ENCODE measurements around the gene ZKSCAN1.
A peak's percentile ranks its signal among the peaks of the same experiment; 100 is the strongest.

ZKSCAN1 gene

GRCh38 chr7:100074841-100075240 is 59.4 kb downstream of the ZKSCAN1 start:
- peaks cover 100% of the 10 kb centered on the region for H3K36me3 Mint-ChIP-seq (ENCODE audit: low read depth)
- peaks cover 7% of the 10 kb centered on the region for H3K27me3 Mint-ChIP-seq (ENCODE audit: low read depth)
- H3K9me3 Mint-ChIP-seq: peaks cover 73% of the 10 kb centered on the region
- no peak overlapping the region for H3K27ac Mint-ChIP-seq
- peaks cover 9% of the 10 kb centered on the region for H3K4me1 Mint-ChIP-seq
- no peak for TF ChIP-seq CTCF (IDR thresholded peaks at IDR 0.05; ENCODE audit: unreplicated experiment in 3 of 3)
- H3K4me3 Mint-ChIP-seq: no peak overlapping the region

GRCh38 chr7:100075418-100075817 is 60.0 kb downstream of the ZKSCAN1 start:
- peaks cover 7% of the 10 kb centered on the region for H3K27me3 Mint-ChIP-seq (ENCODE audit: low read depth)
- no peak for TF ChIP-seq CTCF (IDR thresholded peaks at IDR 0.05; ENCODE audit: unreplicated experiment in 3 of 3)
- no peak overlapping the region for H3K27ac Mint-ChIP-seq
- H3K36me3 Mint-ChIP-seq (ENCODE audit: low read depth): peaks cover 99% of the 10 kb centered on the region
- peaks cover 14% of the 10 kb centered on the region for H3K4me1 Mint-ChIP-seq
- peaks cover 70% of the 10 kb centered on the region for H3K9me3 Mint-ChIP-seq
- H3K4me3 Mint-ChIP-seq: peak overlapping the region in 1 of 3 experiments; percentile 29

- H3K4me1 Mint-ChIP-seq: peaks cover 29% of the 10 kb centered on the region
- peaks cover 94% of the 10 kb centered on the region for H3K36me3 Mint-ChIP-seq (ENCODE audit: low read depth)
- peak overlapping the region; percentile 36 to 74 (median 74) for H3K4me3 Mint-ChIP-seq
- no peak for TF ChIP-seq CTCF (IDR thresholded peaks at IDR 0.05; ENCODE audit: unreplicated experiment in 3 of 3)
- peaks cover 61% of the 10 kb centered on the region for H3K9me3 Mint-ChIP-seq
- H3K27ac Mint-ChIP-seq: no peak overlapping the region
- peaks cover 7% of the 10 kb centered on the region for H3K27me3 Mint-ChIP-seq (ENCODE audit: low read depth)
Observed at GRCh38 chr7:100077205-100077604, 61.8 kb downstream of the ZKSCAN1 start.

- no peak for TF ChIP-seq CTCF (IDR thresholded peaks at IDR 0.05; ENCODE audit: unreplicated experiment in 3 of 3)
- Mint-ChIP-seq H3K27me3 (ENCODE audit: low read depth) (peaks cover 3% of the 10 kb centered on the region), H3K4me1 (peaks cover 35% of the 10 kb centered on the region), H3K9me3 (peaks cover 48% of the 10 kb centered on the region), H3K36me3 (ENCODE audit: low read depth) (peaks cover 75% of the 10 kb centered on the region), H3K4me3 (peak overlapping the region; percentile 89 to 99 (median 95)), H3K27ac (peak overlapping the region; percentile 26 to 61 (median 43))
Observed at GRCh38 chr7:100079024-100079560, 63.7 kb downstream of the ZKSCAN1 start.

GRCh38 chr7:100080907-100081534 is 65.6 kb downstream of the ZKSCAN1 start:
- H3K4me3 Mint-ChIP-seq: peak overlapping the region; percentile 89 to 99 (median 95)
- H3K27me3 Mint-ChIP-seq (ENCODE audit: low read depth): no peaks in the 10 kb centered on the region
- TF ChIP-seq CTCF (IDR thresholded peaks at IDR 0.05; ENCODE audit: unreplicated experiment in 3 of 3): no peak
- peak overlapping the region; percentile 83 to 98 (median 91) for H3K27ac Mint-ChIP-seq
- peaks cover 56% of the 10 kb centered on the region for H3K36me3 Mint-ChIP-seq (ENCODE audit: low read depth)
- H3K9me3 Mint-ChIP-seq: peaks cover 30% of the 10 kb centered on the region
- peaks cover 35% of the 10 kb centered on the region for H3K4me1 Mint-ChIP-seq

All from nephron (organoid).